A549 treated with AZD2906 at 1 μM for 4 hours (cell line): ENCODE results near the gene SEMG1. TPM values are rescaled to one million over a fixed set of nuclear protein-coding genes. Genes with fewer than 3 reads are reported as not detected.

Experiments
- total RNA-seq: library from RNA; stranded (reverse); fragments of 200-300 nt; extraction: Qiagen RNA extraction; gene quantifications from 5 replicates; pipeline ENCODE4 v1.2.3, GENCODE V29; 2022

SEMG1 gene
- not detected in 5 replicates for total RNA-seq

GRCh38 chr20:45206725-45207124 is at the start of gene SEMG1:
Gene SEMG1, plus strand, starts transcription at chr20:45207033. Its CDS starts 21 bp downstream, at chr20:45207054.

GRCh38 chr20:45174434-45175364 is 32.1 kb upstream of the SEMG1 start, which contains the start of gene PI3:
Gene PI3, plus strand, starts transcription at chr20:45174902. Its CDS starts 21 bp downstream, at chr20:45174923.

GRCh38 chr20:45221076-45221475 is 14.2 kb downstream of the SEMG1 start, which contains the start of gene SEMG2:
Gene SEMG2, plus strand, starts transcription at chr20:45221373. Its CDS starts 17 bp downstream, at chr20:45221390.

GRCh38 chr20:45254383-45255262 is 47.8 kb downstream of the SEMG1 start, which contains the start of gene SLPI:
Gene SLPI, minus strand, starts transcription at chr20:45254564. Its CDS starts 21 bp downstream, at chr20:45254543.

Other genes starting within 250 kb of the SEMG1 start
- 38.6 to 44.3 TPM (median 41.2 TPM) in 5 replicates for gene TOMM34, start 246.6 kb upstream of the SEMG1 start, total RNA-seq
- gene STK4, start 240.5 kb upstream of the SEMG1 start, total RNA-seq = 11.4 to 14.1 TPM (median 12.0 TPM) in 5 replicates
- gene KCNS1, start 105.9 kb upstream of the SEMG1 start, total RNA-seq = not detected in 5 replicates
- 0.08 TPM in 1 of 5 replicates, not detected in the others for gene WFDC5, start 91.9 kb upstream of the SEMG1 start, total RNA-seq
- not detected in 5 replicates for gene WFDC12, start 82.6 kb upstream of the SEMG1 start, total RNA-seq
- gene PI3, start 32.1 kb upstream of the SEMG1 start, total RNA-seq = 2.6 to 5.1 TPM (median 3.0 TPM) in 5 replicates
- gene SEMG2, start 14.3 kb downstream of the SEMG1 start, total RNA-seq = not detected in 5 replicates
- 10.1 to 16.1 TPM (median 11.6 TPM) in 5 replicates for gene SLPI, start 47.5 kb downstream of the SEMG1 start, total RNA-seq
- gene RBPJL, start 99.8 kb downstream of the SEMG1 start, total RNA-seq = not detected in 5 replicates
- 0.10 to 0.22 TPM (median 0.12 TPM) in 4 of 5 replicates, not detected in the other for gene MATN4, start 101.3 kb downstream of the SEMG1 start, total RNA-seq
- 89.5 to 111 TPM (median 95.6 TPM) in 5 replicates for gene SDC4, start 141.4 kb downstream of the SEMG1 start, total RNA-seq
- 26.8 to 32.0 TPM (median 29.4 TPM) in 5 replicates for gene SYS1, start 156.1 kb downstream of the SEMG1 start, total RNA-seq
- not detected in 5 replicates for gene TP53TG5, start 171.3 kb downstream of the SEMG1 start, total RNA-seq
- 21.2 to 29.3 TPM (median 25.5 TPM) in 5 replicates for gene DBNDD2, start 201.3 kb downstream of the SEMG1 start, total RNA-seq
- 91.5 to 104 TPM (median 96.9 TPM) in 5 replicates for gene PIGT, start 209.1 kb downstream of the SEMG1 start, total RNA-seq